Colonic mucosa (tissue), 4 donors: Measurements from ENCODE around the gene AKAP6. TPM values are rescaled to one million over a fixed set of nuclear protein-coding genes. Genes with fewer than 3 reads are reported as not detected.

ENCODE experiments used
- DNase-seq: peaks from one replicate; pipeline ENCODE4 v3.0.0-alpha.2; 2020
- H3K27ac ChIP-seq: fragments of 200-600 bp; one replicate; pipeline ENCODE4 v1.8.0; 2021
- H3K27me3 ChIP-seq: fragments of 200-600 bp; one replicate; pipeline ENCODE4 v1.8.0; 2021
- H3K36me3 ChIP-seq: fragments of 200-600 bp; one replicate; pipeline ENCODE4 v1.8.0; 2021
- H3K4me1 ChIP-seq: fragments of 200-600 bp; one replicate; pipeline ENCODE4 v1.8.0; 2021; ENCODE audit warnings: mild to moderate bottlenecking
- H3K4me3 ChIP-seq: fragments of 200-600 bp; one replicate; pipeline ENCODE4 v1.8.0; 2021
- H3K9ac ChIP-seq, 2 donors: one replicate each; pipeline ENCODE4 v1.7.0; 2013; ENCODE audit warnings: control low read depth in 2 of 2, low read depth in 2 of 2, low read length in 2 of 2
- H3K9me3 ChIP-seq: fragments of 200-600 bp; one replicate; pipeline ENCODE4 v1.8.0; 2021
- intact Hi-C: fragments of 100-400 bp; cut with DNase I; formaldehyde crosslinking; loops from one replicate; pipeline ENCODE4 v1.14.1; 2022
- total RNA-seq, 2 donors: library from RNA; stranded (reverse); fragmentation: NEBNext Ultra II Directional in 1 of 2; extraction: Animal tissue kit (Norgen Biotek cat#: 25700) in 1 of 2; gene quantifications; one replicate each; pipeline ENCODE4 v1.2.1, GENCODE V29; 2021
- TF ChIP-seq, protein P1 (sequence below): fragments of 200-600 bp; IDR thresholded peaks from one replicate; pipeline ENCODE4 v1.8.0; 2022; ENCODE audit warnings: antibody characterized with exemption, mild to moderate bottlenecking
- donor health status: healthy.
- donor health status: DM: no; HTN: no; CAD: no.
- donor health status: DM: no; HTN: no; CAD: no.

Gene AKAP6
- total RNA-seq, 2 donors from 2014 or later, result 1.3 to 10.3 TPM

DNA sequence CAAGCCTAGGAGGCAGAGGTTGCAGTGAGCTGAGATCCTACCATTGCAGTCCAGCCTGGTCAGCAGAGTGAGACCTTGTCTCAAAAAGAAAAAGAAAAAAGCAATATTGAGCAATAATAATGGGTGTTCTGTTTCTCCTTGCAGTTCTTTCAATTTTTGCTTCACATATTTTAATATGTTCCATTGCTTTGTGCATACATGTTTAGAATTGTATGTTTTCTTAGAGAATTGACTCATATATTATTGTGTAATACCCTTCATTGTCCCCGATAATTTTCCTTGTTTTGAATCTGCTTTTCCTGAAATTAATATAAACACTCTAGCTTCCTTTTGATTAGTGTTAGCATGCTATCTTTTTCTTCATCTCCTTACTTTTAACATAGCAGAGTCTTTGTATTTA lies 471.2 kb downstream of the AKAP6 start:
- no peak overlapping the region for H3K27ac ChIP-seq
- no peak overlapping the region for H3K9ac ChIP-seq
- intact Hi-C loops, result no loop called here
- no peaks in the 10 kb centered on the region for H3K9me3 ChIP-seq
- no peaks in the 10 kb centered on the region for H3K27me3 ChIP-seq
- H3K36me3 ChIP-seq, result no peaks in the 10 kb centered on the region
- H3K4me3 ChIP-seq, result no peak overlapping the region
- H3K4me1 ChIP-seq, result no peaks in the 10 kb centered on the region
- TF ChIP-seq, protein P1, sequence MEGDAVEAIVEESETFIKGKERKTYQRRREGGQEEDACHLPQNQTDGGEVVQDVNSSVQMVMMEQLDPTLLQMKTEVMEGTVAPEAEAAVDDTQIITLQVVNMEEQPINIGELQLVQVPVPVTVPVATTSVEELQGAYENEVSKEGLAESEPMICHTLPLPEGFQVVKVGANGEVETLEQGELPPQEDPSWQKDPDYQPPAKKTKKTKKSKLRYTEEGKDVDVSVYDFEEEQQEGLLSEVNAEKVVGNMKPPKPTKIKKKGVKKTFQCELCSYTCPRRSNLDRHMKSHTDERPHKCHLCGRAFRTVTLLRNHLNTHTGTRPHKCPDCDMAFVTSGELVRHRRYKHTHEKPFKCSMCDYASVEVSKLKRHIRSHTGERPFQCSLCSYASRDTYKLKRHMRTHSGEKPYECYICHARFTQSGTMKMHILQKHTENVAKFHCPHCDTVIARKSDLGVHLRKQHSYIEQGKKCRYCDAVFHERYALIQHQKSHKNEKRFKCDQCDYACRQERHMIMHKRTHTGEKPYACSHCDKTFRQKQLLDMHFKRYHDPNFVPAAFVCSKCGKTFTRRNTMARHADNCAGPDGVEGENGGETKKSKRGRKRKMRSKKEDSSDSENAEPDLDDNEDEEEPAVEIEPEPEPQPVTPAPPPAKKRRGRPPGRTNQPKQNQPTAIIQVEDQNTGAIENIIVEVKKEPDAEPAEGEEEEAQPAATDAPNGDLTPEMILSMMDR, result no peak
- DNase-seq, result no peak

DNA sequence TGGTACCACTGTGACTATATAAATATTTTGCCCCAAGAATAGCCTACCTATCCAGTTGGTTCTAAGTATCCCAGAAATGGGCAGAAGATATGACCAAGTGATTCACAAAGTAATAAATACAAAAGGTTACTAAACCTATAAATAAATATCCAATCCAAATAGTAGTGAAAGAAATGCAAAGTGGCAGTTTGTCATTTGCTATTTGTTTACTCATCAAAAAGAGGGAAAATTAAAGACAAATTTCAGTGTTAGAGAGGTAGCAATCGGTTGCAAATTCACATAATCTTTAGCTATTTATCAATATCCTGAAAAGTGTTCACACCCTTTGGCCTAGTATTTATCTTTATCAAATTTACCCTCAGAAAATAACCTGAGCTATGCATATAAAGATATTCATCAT lies 473.2 kb downstream of the AKAP6 start:
- intact Hi-C loops, result no loop called here
- Histone ChIP-seq H3K27ac (no peak overlapping the region), H3K4me3 (no peak overlapping the region), H3K4me1 (no peaks in the 10 kb centered on the region), H3K9ac (no peak overlapping the region), H3K36me3 (no peaks in the 10 kb centered on the region), H3K27me3 (no peaks in the 10 kb centered on the region), H3K9me3 (no peaks in the 10 kb centered on the region)
- no peak for DNase-seq
- TF ChIP-seq, protein P1, result no peak

DNA sequence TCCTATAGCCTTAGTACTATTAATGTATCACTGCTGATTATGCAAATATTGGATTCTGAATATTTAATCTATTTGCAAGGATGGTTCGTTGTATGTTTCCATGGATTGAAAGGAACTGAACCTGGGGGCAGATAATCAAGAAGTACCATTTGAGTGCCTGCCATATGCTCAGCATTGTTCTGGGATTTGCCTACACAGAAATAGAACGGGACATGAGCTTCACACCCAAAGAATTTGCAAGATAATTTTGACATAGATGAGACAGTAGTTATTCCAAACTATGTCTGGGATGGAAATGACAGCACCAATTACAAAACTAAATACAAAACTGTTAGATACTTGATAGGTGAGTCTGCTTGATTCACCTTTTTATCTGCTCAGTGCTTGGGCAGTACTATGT lies 476.9 kb downstream of the AKAP6 start:
- DNase-seq, result no peak
- intact Hi-C loops, result no loop called here
- TF ChIP-seq, protein P1, result no peak
- Histone ChIP-seq H3K36me3 (no peaks in the 10 kb centered on the region), H3K4me1 (no peaks in the 10 kb centered on the region), H3K27me3 (no peaks in the 10 kb centered on the region), H3K27ac (no peak overlapping the region), H3K4me3 (no peak overlapping the region), H3K9me3 (no peaks in the 10 kb centered on the region), H3K9ac (no peak overlapping the region)

DNA sequence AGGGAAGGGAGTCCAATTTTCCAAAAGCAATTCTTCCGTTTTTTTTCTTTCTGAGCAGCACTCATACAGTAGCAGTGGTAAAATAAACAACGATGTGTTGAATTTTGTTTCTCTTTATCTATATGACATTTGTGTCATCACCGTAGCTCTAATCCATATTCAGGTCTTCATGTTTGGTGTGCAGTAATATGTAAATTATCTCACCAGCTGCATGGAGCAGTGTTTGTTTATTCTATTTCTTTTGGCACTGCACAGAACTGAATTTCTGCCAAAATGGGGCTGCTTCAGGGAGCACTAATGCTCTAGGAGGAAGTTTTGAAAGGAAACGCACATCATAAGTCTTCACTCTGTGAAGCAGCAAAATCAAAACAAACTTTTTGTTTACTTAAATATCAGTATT lies 479.5 kb downstream of the AKAP6 start:
- Histone ChIP-seq H3K9me3 (no peaks in the 10 kb centered on the region), H3K9ac (no peak overlapping the region), H3K27ac (no peak overlapping the region), H3K4me1 (no peaks in the 10 kb centered on the region), H3K36me3 (no peaks in the 10 kb centered on the region), H3K4me3 (peak overlapping the region; percentile 1), H3K27me3 (no peaks in the 10 kb centered on the region)
- intact Hi-C loops, result no loop called here
- DNase-seq, result no peak
- TF ChIP-seq, protein P1, result no peak

DNA sequence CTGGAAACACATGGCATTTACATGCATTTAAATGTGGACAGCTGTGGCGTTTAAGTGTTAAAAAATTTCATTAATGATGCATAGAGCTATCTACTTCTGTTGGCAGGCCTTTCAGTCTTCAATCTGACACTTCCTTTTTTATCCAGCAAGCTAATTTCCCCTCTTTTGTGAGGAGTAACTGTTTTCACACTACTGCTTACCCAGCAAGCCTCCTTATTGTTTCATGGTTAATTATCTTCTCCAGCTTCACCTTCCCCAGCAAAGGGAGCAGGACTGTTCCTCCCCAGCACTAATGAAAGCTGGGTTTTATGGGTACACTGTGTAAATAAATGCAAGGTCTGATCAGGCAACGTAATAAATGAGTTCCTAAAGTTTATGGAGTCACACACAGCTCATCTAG lies 480.2 kb downstream of the AKAP6 start:
- H3K4me1 ChIP-seq, result no peaks in the 10 kb centered on the region
- H3K9ac ChIP-seq, result no peak overlapping the region
- H3K4me3 ChIP-seq, result peak overlapping the region; percentile 1
- TF ChIP-seq, protein P1, result no peak
- no peaks in the 10 kb centered on the region for H3K36me3 ChIP-seq
- no peak overlapping the region for H3K27ac ChIP-seq
- H3K9me3 ChIP-seq, result no peaks in the 10 kb centered on the region
- H3K27me3 ChIP-seq, result no peaks in the 10 kb centered on the region
- intact Hi-C loops, result no loop called here
- DNase-seq, result no peak

DNA sequence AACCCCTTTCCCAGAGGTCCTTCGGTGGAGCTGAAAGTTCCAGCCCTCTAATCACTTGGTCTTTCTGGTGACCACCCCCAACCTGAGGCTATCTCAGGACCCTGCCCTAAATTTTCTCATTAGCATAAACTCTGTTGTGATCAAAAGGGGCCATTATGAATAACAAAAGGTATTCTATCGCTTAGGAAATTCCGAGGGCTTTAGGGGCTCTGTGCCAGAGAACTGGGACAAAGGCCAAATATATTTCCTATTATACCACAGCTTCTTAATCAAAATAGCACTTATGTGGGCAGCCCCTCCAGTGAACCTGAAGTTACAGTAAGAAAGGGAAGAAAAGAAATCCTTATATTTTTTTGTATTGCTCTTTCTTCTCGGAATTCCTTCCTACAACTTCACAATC lies 484.3 kb downstream of the AKAP6 start:
- Histone ChIP-seq H3K9me3 (no peaks in the 10 kb centered on the region), H3K4me1 (no peaks in the 10 kb centered on the region), H3K27ac (no peak overlapping the region), H3K27me3 (no peaks in the 10 kb centered on the region), H3K9ac (no peak overlapping the region), H3K36me3 (no peaks in the 10 kb centered on the region), H3K4me3 (no peak overlapping the region)
- DNase-seq, result no peak
- TF ChIP-seq, protein P1, result no peak
- intact Hi-C loops, result no loop called here
